Left renal cortex interstitium (tissue), 4 donors: ENCODE results near the gene EPM2AIP1. TPM values are rescaled to one million over a fixed set of nuclear protein-coding genes. Genes with fewer than 3 reads are reported as not detected.
A peak's percentile ranks its signal among the peaks of the same experiment; 100 is the strongest.
"Not testable (repeated sequence)": the region's sequence is repeated elsewhere in the genome, so short reads cannot be mapped to it uniquely, and the experiment has no call there.

Source experiments
- DNase-seq, 4 donors: peaks; one replicate each; pipeline ENCODE4 v3.0.0-alpha.2; 2013; ENCODE audit warnings: low read depth in 4 of 4, low spot score in 2 of 4, missing footprints in 1 of 4
- polyA plus RNA-seq, 4 donors: library from polyadenylated mRNA; unstranded; fragments of 120-200 nt; gene quantifications; one replicate each; pipeline ENCODE4 v1.2.1, GENCODE V29; 2013; ENCODE audit not compliant: insufficient read length in 4 of 4

The EPM2AIP1 gene
- polyA plus RNA-seq: 10 to 100 TPM; 43.1 to 60.3 (median 51.5) TPM

- peak in 1 of 4 donors; percentile 100 for DNase-seq
Observed at GRCh38 chr3:36992806-36993325, at the start of gene EPM2AIP1. EPM2AIP1 (minus strand) TSS chr3:36993131; CDS start chr3:36993077, 54 bp downstream.

GRCh38 chr3:37042712-37043111 is 49.8 kb upstream of the EPM2AIP1 start:
- not testable (repeated sequence) for DNase-seq

GRCh38 chr3:37041546-37042195 is 48.7 kb upstream of the EPM2AIP1 start:
- no peak for DNase-seq

- no peak for DNase-seq
Observed at GRCh38 chr3:37040231-37040630, 47.3 kb upstream of the EPM2AIP1 start.

GRCh38 chr3:37039161-37039846 is 46.4 kb upstream of the EPM2AIP1 start:
- no peak for DNase-seq

GRCh38 chr3:37037352-37037751 is 44.4 kb upstream of the EPM2AIP1 start:
- DNase-seq: no peak

- no peak for DNase-seq
Observed at GRCh38 chr3:37032961-37033360, 40.0 kb upstream of the EPM2AIP1 start.

- no peak for DNase-seq
Observed at GRCh38 chr3:37031096-37031682, 38.3 kb upstream of the EPM2AIP1 start.

GRCh38 chr3:37030588-37030987 is 37.7 kb upstream of the EPM2AIP1 start:
- no peak for DNase-seq

- DNase-seq: no peak
Observed at GRCh38 chr3:37029516-37030163, 36.7 kb upstream of the EPM2AIP1 start.

- no peak for DNase-seq
Observed at GRCh38 chr3:37029111-37029510, 36.2 kb upstream of the EPM2AIP1 start.

GRCh38 chr3:37028329-37028728 is 35.4 kb upstream of the EPM2AIP1 start:
- no peak for DNase-seq

- DNase-seq: no peak
Observed at GRCh38 chr3:37026851-37027250, 33.9 kb upstream of the EPM2AIP1 start.

- no peak for DNase-seq
Observed at GRCh38 chr3:37025561-37026335, 32.8 kb upstream of the EPM2AIP1 start.

GRCh38 chr3:37024820-37025405 is 32.0 kb upstream of the EPM2AIP1 start:
- DNase-seq: no peak

- DNase-seq: no peak
Observed at GRCh38 chr3:37024092-37024491, 31.2 kb upstream of the EPM2AIP1 start.

GRCh38 chr3:37017683-37018082 is 24.8 kb upstream of the EPM2AIP1 start:
- DNase-seq: no peak

GRCh38 chr3:37016903-37017302 is 24.0 kb upstream of the EPM2AIP1 start:
- DNase-seq: no peak

GRCh38 chr3:37015642-37016041 is 22.7 kb upstream of the EPM2AIP1 start:
- DNase-seq: no peak

- no peak for DNase-seq
Observed at GRCh38 chr3:37014620-37015019, 21.7 kb upstream of the EPM2AIP1 start.
